ENCODE measurements around the gene ACBD6.

GRCh38 chr1:180270530-180271271 is 231.7 kb downstream of the ACBD6 start:
- TF ChIP-seq CTCF (IDR thresholded peaks at IDR 0.05) (no peak), POLR2AphosphoS5 (IDR thresholded peaks at IDR 0.05) (no peak), POLR2A (IDR thresholded peaks at IDR 0.05) (no peak)

Data from breast epithelium (tissue), 3 donors.